Type B pancreatic cell (in vitro differentiated cells): Measurements from ENCODE around the gene FAM170B. TPM values are rescaled to one million over a fixed set of nuclear protein-coding genes. Genes with fewer than 3 reads are reported as not detected.

Source experiments
- DNase-seq: peaks from one replicate; pipeline ENCODE4 v3.0.0; 2021; ENCODE audit warnings: mixed read lengths; ENCODE audit not compliant: unreplicated experiment; ENCODE audit errors: extremely low spot score
- H3K27ac Mint-ChIP-seq: 2 replicates; pipeline ENCODE4 v1.8.0; 2021; ENCODE audit warnings: mild to moderate bottlenecking, mixed read lengths
- H3K27me3 Mint-ChIP-seq: 2 replicates; pipeline ENCODE4 v1.8.0; 2021; ENCODE audit warnings: mixed read lengths
- H3K36me3 Mint-ChIP-seq: 2 replicates; pipeline ENCODE4 v1.8.0; 2021; ENCODE audit warnings: mixed read lengths
- H3K4me1 Mint-ChIP-seq: one replicate; pipeline ENCODE4 v1.8.0; 2021; ENCODE audit warnings: mixed read lengths; ENCODE audit not compliant: unreplicated experiment
- H3K4me3 Mint-ChIP-seq: 2 replicates; pipeline ENCODE4 v1.8.0; 2021; ENCODE audit warnings: mild to moderate bottlenecking, mixed read lengths
- H3K9me3 Mint-ChIP-seq: 2 replicates; pipeline ENCODE4 v1.8.0; 2021; ENCODE audit warnings: mixed read lengths
- total RNA-seq: library from RNA; stranded (reverse); gene quantifications from 2 replicates; pipeline ENCODE4 v1.2.1, GENCODE V29; 2021; ENCODE audit warnings: low replicate concordance
- TF ChIP-seq, protein P1 (sequence below): fragments of 200-600 bp; sonication (generic); conservative IDR thresholded peaks from 2 replicates; pipeline ENCODE4 v1.5.0; 2021; ENCODE audit warnings: antibody characterized with exemption, mild to moderate bottlenecking

Gene FAM170B
- total RNA-seq, 1 donor from 2014 or later, result not detected

DNA sequence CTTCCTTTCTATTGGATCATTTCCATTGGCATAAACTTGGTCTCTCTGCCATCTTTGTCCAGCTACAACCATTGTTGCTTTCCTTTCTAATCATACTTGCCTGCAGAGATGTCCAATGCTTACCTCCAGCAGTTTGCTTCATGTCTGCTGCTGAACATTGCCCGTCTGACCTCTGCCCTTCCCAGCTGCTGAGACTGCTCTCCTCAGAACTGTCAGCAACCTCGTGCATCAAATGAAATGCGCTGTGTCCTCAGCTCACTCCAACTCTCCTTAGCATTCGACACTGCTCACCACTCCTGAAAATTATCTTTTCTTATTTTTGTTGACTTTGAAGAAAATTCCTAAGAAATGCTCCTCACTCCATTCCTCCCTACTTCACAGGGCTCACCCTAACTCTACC, 5.0 kb downstream of the FAM170B start:
- DNase-seq, result no peak
- Mint-ChIP-seq H3K9me3 (no peaks in the 10 kb centered on the region), H3K27me3 (peaks cover 17% of the 10 kb centered on the region), H3K4me1 (no peaks in the 10 kb centered on the region), H3K27ac (no peak overlapping the region), H3K36me3 (no peaks in the 10 kb centered on the region), H3K4me3 (no peak overlapping the region)
- TF ChIP-seq, protein P1, sequence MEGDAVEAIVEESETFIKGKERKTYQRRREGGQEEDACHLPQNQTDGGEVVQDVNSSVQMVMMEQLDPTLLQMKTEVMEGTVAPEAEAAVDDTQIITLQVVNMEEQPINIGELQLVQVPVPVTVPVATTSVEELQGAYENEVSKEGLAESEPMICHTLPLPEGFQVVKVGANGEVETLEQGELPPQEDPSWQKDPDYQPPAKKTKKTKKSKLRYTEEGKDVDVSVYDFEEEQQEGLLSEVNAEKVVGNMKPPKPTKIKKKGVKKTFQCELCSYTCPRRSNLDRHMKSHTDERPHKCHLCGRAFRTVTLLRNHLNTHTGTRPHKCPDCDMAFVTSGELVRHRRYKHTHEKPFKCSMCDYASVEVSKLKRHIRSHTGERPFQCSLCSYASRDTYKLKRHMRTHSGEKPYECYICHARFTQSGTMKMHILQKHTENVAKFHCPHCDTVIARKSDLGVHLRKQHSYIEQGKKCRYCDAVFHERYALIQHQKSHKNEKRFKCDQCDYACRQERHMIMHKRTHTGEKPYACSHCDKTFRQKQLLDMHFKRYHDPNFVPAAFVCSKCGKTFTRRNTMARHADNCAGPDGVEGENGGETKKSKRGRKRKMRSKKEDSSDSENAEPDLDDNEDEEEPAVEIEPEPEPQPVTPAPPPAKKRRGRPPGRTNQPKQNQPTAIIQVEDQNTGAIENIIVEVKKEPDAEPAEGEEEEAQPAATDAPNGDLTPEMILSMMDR, result no peak

DNA sequence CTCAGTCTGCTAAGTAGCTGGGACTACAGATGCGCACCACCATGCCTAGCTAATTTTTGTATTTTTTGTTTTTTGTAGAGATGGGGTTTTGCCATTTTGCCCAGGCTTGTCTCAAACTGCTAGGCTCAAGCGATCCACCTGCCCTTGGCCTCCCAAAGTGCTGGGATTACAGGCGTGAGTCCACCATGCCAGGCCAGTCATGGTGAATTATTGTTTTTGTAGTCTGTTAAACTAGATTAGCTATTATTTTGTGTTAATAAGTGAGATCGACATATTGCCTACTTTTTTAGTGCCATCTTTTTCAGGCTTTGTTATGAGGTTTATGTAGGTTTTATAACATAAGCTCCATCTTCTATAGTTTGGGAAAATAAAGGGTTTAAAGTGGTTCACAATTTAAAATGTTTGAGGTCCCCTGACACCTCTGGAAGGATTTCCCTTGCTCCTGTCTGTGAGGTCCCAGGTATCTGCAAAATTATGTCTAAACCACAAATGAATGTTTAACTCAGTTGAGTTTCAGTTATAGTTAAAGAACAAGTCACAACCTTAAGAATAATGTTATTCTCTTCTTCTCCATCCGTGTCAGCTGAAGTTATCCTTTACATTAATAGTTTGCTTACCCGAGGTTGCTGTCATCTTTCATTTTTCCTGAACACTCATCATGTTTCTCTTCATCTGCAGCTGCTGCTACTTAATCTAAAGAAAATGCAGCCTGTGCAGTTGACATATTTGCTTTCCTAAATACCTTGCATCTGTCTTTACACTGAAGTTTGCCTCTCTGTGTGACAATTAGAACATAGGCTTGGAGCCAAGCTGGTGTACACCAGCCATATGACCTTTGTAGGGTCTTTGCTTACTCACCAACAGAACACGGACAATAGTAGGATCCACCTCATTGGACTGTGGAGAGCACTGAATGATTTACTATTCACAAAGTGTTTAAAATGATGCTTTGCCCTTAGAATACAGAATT, 9.6 kb downstream of the FAM170B start:
- Mint-ChIP-seq H3K4me1 (no peaks in the 10 kb centered on the region), H3K27me3 (peaks cover 28% of the 10 kb centered on the region), H3K9me3 (no peaks in the 10 kb centered on the region), H3K27ac (no peak overlapping the region), H3K36me3 (no peaks in the 10 kb centered on the region), H3K4me3 (no peak overlapping the region)
- DNase-seq, result no peak
- TF ChIP-seq, protein P1, result no peak

DNA sequence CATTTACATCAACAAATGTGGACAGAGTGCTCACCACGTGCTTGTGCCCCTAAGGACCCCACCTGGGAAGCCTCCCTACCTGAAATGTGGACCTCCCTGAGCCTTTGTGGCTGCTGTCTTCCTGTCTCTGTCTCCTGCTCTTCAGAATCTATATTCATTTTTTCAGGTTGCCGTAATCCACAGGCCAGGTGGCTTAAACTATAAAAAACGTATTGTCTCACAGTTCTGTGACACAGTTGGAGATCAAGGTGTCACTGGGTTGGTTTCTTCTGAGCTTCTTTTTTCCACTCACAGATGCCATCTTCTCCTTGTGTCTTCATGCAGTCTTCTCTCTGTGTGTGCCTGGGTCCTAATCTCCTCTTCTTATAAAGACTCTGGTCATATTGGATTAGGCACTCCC, 12.9 kb downstream of the FAM170B start:
- Mint-ChIP-seq H3K4me1 (no peaks in the 10 kb centered on the region), H3K4me3 (no peak overlapping the region), H3K36me3 (no peaks in the 10 kb centered on the region), H3K27ac (no peak overlapping the region), H3K9me3 (no peaks in the 10 kb centered on the region), H3K27me3 (peaks cover 45% of the 10 kb centered on the region)
- TF ChIP-seq, protein P1, result no peak
- no peak for DNase-seq

DNA sequence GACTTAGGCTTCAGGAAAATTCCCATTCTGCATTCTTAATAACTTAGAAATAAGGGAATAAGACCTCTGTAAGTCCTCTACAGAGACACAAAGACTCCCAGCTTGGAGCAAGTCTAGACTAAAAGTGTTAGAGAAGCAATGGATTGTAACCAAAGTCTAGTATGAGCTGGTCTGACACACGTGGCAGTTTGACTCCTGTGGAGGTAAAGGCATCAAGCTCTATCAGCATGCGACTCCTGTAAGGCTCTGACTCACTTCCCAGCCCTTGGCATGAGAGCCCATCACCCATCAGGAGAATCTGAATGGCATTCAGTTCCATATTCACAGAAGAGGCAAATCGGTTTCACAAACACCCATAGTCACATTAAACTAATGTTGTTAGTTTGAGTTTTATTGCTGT, 14.1 kb downstream of the FAM170B start:
- peaks cover 47% of the 10 kb centered on the region for H3K27me3 Mint-ChIP-seq
- H3K27ac Mint-ChIP-seq, result no peak overlapping the region
- no peaks in the 10 kb centered on the region for H3K9me3 Mint-ChIP-seq
- TF ChIP-seq, protein P1, result no peak
- no peaks in the 10 kb centered on the region for H3K36me3 Mint-ChIP-seq
- no peak overlapping the region for H3K4me3 Mint-ChIP-seq
- no peaks in the 10 kb centered on the region for H3K4me1 Mint-ChIP-seq
- no peak for DNase-seq

DNA sequence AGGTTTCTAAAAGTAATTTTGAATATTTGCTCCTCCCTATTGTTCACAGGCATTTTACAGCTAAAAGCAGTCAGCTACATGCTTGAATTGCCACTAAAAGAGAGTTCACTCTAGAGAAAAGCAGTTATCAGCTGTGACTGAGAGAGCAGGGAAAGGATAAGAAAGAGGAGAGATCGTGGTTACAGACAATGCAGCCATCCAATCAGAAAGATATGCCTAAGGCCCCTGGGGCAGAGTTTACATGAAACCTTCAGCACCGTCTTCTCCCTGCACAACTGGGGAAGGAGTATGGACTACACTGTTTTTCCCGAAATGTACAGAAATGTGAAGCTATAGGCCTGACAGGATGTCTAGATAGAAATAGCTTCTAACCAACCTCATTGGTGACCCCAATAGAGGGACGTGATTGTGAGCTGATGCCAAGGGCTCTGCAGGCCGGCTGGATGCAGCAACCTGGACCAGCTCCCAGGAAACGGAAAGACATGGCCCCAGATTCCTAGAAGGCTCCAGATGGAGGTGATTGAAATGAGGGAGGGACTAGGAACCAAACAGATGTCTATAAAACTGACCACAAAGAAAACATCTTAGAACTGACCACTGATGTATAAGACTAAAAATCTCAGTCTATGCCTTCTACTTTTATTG, 15.3 kb downstream of the FAM170B start:
- no peaks in the 10 kb centered on the region for H3K36me3 Mint-ChIP-seq
- no peak overlapping the region for H3K27ac Mint-ChIP-seq
- TF ChIP-seq, protein P1, result no peak
- H3K4me3 Mint-ChIP-seq, result no peak overlapping the region
- no peaks in the 10 kb centered on the region for H3K9me3 Mint-ChIP-seq
- no peaks in the 10 kb centered on the region for H3K4me1 Mint-ChIP-seq
- no peak for DNase-seq
- H3K27me3 Mint-ChIP-seq, result peaks cover 59% of the 10 kb centered on the region
